GM21423 (cell line): ENCODE results near the gene CTAG1B.
"Not testable (repeated sequence)": the region's sequence is repeated elsewhere in the genome, so short reads cannot be mapped to it uniquely, and the experiment has no call there.

ENCODE experiments used
- ATAC-seq: cut with Tn5 transposase; IDR thresholded peaks from one replicate; pipeline ENCODE4 v1.9.1; 2021; ENCODE audit warnings: mild to moderate bottlenecking, moderate library complexity; ENCODE audit not compliant: unreplicated experiment

CTAG1B gene

DNA sequence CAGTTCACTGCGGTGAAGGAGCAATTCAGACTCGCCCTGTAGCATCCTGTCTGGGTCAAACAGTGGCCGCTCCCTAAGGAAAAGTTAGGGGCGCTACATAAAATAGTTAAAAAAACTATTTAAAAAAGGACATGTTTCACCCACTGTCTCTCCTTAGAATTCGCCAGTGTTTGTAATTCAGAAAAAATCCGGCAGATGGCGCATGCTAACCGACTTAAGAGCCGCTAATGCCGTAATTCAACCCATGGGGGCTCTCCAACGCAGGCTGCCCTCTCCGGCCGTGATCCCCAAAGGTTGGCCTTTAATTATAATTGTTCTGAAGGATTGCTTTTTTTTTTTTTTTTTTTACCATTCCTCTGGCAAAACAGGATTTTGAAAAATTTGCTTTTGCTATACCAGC lies 28.7 kb downstream of the CTAG1B start:
- not testable (repeated sequence) for ATAC-seq

DNA sequence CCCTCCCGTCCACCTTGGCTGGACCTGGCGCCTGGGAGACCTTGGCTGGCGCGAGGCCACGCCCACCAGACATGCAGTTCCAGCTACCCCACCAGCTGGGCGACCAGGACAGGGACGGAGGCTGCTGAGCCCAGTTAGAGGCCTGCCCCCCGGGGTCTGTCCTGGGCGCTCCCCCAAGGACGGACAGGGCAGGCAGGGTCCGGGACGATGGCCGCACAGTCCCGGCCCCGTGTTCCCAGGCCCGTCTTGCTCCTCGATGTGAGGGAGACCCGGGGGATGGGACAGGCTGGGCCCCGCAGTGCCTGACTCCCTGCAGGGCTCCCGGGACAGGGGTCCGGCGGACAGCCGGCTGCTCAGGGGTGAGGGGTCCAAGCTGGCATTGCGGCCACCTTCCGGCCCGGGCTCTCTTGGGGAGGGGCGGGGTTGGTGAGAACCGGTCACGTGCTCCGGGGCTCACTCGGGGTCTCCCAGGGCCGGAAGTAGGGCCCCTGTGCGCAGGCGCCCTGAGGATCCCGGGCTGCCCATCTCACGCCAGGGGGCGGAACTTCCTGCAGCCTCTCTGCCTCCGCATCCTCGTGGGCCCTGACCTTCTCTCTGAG lies 34.4 kb downstream of the CTAG1B start, which contains the start of gene CTAG1A:
Gene CTAG1A, plus strand, starts transcription at position 549 of the 599 bp plus-strand sequence. CDS start 74 bp downstream, outside the sequence.
- not testable (repeated sequence) for ATAC-seq

GRCh38 chrX:154582994-154583393 lies 36.1 kb downstream of the CTAG1B start:
- not testable (repeated sequence) for ATAC-seq

DNA sequence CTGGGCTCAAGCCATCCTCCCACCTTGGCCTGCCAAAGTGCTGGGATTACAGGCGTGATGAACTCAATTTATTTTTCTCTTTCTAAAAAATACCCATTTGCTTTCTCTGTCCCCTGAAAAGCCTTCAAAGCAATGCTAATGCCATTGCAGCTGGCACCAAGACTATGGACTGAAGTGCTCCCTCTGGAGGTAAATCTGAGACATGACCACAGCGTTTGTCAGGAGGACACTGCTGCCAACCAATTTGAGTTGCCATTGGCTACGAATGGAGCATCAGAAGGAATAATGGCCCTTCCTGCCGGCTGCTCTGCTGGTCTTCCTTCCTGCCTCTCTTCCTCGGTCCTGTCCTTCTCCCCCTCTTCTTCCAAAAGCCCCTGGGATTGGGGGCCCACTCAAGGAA lies 44.0 kb downstream of the CTAG1B start:
- not testable (repeated sequence) for ATAC-seq

DNA sequence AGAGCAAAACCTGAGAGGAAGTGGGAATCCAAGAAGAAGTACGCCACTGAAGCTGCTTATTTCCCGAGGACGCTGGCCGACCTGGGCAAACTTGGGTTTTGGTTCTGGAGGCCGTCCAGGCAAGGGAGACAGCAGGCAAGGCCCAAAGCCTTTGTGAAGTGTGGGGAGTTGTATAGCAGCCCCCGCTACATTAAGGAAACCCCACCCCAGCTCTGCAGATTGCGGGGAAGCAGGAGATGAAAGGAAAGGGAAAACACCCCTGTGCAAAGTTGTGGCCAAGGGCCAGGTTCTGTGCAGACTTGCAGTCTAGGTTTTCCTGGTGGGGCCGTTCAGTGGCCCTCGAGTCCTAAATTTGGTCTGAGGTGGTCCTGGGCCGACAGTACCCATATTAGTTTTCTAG lies 46.0 kb downstream of the CTAG1B start:
- ATAC-seq, result not testable (repeated sequence)

DNA sequence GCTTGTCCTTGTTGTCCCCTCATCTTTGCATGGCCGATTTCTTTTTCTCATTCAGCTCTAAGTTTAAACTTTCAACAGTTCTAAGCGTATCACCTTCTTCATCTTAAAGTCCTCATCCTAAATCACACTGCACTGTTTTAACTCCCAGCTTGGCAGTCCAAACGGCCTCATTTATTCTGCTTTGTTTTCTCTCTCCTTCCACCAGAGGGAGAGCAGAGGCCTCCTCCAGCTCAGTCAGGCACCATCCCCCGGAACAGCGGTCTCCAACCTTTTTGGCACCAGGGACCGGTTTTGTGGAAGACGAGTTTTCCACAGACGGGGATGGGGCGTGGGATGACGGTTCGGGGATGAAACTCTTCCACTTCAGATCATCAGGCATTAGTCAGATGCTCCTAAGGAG lies 48.7 kb downstream of the CTAG1B start:
- not testable (repeated sequence) for ATAC-seq
